Measurements from ENCODE around the gene NFS1. TPM values are rescaled to one million over a fixed set of nuclear protein-coding genes. Genes with fewer than 3 reads are reported as not detected.

The NFS1 gene
- total RNA-seq, 3 donors from 2014 or later, result 29.0 to 39.4 (median 38.4) TPM

DNA sequence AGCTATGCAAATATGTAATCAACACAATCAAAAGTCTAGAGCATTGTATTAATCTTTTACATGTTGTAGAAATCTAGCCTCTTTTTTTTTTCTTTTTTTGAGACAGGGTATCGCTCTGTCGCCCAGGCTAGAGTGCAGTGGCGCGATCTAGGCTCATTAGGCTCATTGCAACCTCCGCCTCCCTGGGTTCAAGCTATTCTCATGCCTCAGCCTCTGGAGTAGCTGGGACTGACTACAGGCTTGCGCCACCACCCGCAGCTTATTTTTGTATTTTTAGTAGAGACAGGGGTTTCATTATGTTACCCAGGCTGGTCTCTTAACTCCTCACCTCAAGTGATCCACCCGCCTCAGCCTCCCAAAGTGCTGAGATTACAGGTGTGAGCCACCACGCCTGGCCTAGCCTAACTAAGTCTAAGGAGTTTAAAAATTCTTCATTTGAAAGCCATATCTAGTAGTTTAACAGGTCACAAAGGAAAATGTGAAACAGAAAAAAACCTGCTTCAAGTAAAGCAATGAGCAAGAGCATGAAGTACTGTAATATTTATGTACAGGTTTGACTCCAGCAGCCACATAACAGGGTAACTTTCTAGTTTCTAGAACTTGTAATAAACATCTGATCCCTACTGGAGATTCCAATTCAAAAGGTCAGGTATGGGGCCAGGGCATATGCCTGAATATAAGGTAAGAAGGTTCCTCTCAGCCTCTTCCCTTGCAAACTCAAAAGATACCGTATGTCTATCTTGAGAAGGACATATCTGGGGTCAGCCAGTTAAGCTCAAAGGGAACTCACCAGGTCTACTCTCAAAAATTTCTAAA, 38.8 kb downstream of the NFS1 start:
- no peaks in the 10 kb centered on the region for H3K9me3 Mint-ChIP-seq
- H3K4me3 Mint-ChIP-seq, result peak overlapping the region; percentile 94
- no peaks in the 10 kb centered on the region for H3K27me3 Mint-ChIP-seq (ENCODE audit: low read depth)
- DNase-seq (no peak), ATAC-seq (peak; percentile 39 to 47)
- H3K4me1 Mint-ChIP-seq (ENCODE audit: low read depth), result peaks cover 67% of the 10 kb centered on the region
- H3K36me3 Mint-ChIP-seq (ENCODE audit: insufficient read depth), result peaks cover 14% of the 10 kb centered on the region

DNA sequence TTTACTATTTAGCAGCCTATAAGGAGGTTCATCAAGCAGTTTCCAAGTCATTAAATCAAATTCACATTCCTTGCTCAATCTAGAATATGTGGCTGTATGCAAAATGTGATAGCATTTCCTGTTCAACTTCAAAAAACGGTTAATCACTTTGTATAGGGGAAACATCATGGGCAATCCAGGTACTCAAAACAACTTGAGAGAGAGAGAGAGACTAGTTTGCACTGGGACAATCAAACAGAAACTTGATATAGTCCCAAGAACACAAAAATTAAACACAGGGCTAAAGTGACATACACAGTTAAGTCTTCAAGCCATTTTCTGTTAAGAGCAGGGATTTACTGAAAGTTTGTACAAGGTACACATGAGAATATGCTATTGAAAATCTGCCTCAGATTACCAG, 41.9 kb downstream of the NFS1 start:
- H3K4me1 Mint-ChIP-seq (ENCODE audit: low read depth), result peaks cover 55% of the 10 kb centered on the region
- H3K27me3 Mint-ChIP-seq (ENCODE audit: low read depth), result no peaks in the 10 kb centered on the region
- DNase-seq, result no peak
- ATAC-seq, result no peak
- H3K4me3 Mint-ChIP-seq, result peak overlapping the region; percentile 39
- no peaks in the 10 kb centered on the region for H3K9me3 Mint-ChIP-seq
- peaks cover 16% of the 10 kb centered on the region for H3K36me3 Mint-ChIP-seq (ENCODE audit: insufficient read depth)

DNA sequence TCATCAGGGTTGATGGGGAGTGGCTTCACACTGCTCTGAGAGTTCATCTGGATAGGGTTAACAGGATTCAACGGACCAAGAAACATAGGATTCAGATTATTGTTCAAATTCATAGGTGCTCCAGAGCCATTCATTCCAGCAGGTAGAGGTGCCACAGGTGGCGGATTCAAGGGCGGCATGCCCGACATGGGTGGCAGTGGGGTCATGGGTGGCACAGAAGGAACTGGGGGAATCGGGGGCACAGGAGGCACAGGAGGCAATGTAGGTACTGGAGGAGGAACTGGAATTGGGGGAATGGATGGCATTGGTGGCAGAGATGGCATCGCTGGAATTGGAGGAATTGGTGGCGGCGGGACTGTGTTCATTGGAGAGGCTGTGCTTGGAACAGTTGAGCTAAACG, 44.7 kb downstream of the NFS1 start:
- peaks cover 23% of the 10 kb centered on the region for H3K36me3 Mint-ChIP-seq (ENCODE audit: insufficient read depth)
- no peak for ATAC-seq
- no peaks in the 10 kb centered on the region for H3K27me3 Mint-ChIP-seq (ENCODE audit: low read depth)
- H3K9me3 Mint-ChIP-seq, result no peaks in the 10 kb centered on the region
- DNase-seq, result no peak
- H3K4me3 Mint-ChIP-seq, result no peak overlapping the region
- peaks cover 52% of the 10 kb centered on the region for H3K4me1 Mint-ChIP-seq (ENCODE audit: low read depth)

DNA sequence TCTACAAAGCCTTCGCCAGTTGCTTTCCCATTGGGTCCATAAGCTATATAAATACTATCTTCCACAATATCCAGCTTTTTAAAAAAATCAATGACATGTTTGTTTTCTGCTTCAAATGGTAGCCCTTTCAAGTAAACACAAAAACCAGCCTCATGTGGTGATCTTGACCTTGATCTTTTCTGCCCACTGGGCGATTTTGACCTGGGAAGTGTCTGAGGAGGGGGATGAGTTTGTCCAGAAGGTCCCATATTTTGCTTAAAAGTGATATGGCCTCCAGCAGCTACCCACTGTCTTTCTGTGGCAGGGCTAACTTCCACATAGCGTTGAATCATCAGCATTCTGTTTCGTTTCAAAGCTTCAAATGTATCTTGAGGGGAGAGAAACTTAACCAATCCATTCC, 45.3 kb downstream of the NFS1 start:
- Mint-ChIP-seq H3K4me3 (no peak overlapping the region), H3K27me3 (ENCODE audit: low read depth) (no peaks in the 10 kb centered on the region), H3K9me3 (no peaks in the 10 kb centered on the region), H3K4me1 (ENCODE audit: low read depth) (peaks cover 52% of the 10 kb centered on the region), H3K36me3 (ENCODE audit: insufficient read depth) (peaks cover 25% of the 10 kb centered on the region)
- DNase-seq (no peak), ATAC-seq (no peak)

DNA sequence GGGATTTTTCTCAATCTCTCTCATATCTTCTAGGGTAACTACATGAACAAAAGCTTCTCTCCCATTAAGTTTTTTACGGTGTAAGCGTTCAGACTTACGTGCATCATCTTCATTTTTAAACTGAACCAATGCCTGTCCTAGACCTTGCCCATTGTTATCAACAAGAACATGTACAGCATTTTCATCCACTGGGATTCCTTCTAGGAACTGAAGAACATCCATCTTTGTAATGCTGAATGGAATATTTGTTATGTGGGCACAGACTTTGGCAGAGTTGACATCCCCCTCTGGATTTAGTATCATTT, 45.8 kb downstream of the NFS1 start:
- H3K4me3 Mint-ChIP-seq, result no peak overlapping the region
- peaks cover 53% of the 10 kb centered on the region for H3K4me1 Mint-ChIP-seq (ENCODE audit: low read depth)
- no peaks in the 10 kb centered on the region for H3K9me3 Mint-ChIP-seq
- DNase-seq (no peak), ATAC-seq (no peak)
- no peaks in the 10 kb centered on the region for H3K27me3 Mint-ChIP-seq (ENCODE audit: low read depth)
- peaks cover 29% of the 10 kb centered on the region for H3K36me3 Mint-ChIP-seq (ENCODE audit: insufficient read depth)

DNA sequence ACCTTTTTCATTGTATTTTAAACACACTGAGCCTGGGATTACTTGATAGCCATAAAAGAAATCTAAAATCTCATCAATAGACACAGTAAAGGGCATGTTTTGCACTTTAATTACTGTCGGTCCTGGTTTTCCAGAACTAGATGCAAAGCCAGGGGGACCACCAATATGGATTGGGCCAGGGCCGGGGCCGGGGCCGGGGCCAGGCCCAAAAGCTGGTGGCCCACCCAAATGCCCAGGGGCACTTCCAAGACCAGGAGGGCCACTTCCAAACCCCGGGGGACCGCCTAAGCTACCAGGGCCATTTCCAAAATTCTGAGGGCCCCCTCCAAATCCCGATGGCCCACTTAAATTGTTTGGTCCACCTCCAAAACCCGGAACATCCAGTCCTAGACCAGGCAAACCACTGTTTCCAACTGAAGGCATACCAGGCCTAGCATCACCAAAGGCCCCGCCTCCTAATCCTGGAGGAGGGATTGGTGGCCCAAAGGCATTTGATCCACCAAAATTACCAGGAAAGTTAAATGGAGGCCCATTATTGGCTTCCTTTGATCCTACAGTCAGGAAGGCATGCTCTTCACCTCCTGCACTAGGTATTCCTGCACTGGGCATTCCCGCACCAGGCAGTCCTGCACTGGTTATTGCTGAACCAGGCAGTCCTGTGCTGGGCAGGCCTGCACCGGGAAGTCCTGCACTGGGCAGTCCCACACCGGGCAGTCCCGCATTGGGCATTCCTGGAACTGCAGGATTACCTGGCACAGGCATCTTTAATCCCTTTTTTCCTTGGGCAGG, 46.3 kb downstream of the NFS1 start:
- Mint-ChIP-seq H3K36me3 (ENCODE audit: insufficient read depth) (peaks cover 31% of the 10 kb centered on the region), H3K27me3 (ENCODE audit: low read depth) (no peaks in the 10 kb centered on the region), H3K9me3 (no peaks in the 10 kb centered on the region), H3K4me1 (ENCODE audit: low read depth) (peaks cover 53% of the 10 kb centered on the region), H3K4me3 (no peak overlapping the region)
- ATAC-seq (no peak), DNase-seq (no peak)

DNA sequence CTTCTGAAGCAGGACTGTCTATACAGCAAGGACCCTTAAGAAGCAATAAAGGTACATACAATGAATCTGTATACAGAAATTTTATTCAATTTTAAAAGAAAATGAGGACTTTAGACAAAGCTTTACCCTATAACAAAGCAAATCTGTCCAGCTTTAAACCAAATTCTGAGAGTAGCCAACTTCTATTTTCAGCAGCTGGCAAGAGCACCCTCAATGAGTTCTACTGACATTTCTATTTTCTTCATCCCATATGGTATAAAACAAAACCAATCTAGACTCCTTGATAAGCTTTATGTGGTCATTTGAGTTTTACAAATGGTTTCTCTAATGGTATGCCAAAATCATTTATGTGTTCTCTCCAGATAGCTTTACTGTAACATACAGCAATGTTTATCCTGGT, 47.2 kb downstream of the NFS1 start:
- H3K9me3 Mint-ChIP-seq, result no peaks in the 10 kb centered on the region
- ATAC-seq, result no peak
- no peak overlapping the region for H3K4me3 Mint-ChIP-seq
- DNase-seq, result no peak
- H3K4me1 Mint-ChIP-seq (ENCODE audit: low read depth), result peaks cover 49% of the 10 kb centered on the region
- H3K27me3 Mint-ChIP-seq (ENCODE audit: low read depth), result no peaks in the 10 kb centered on the region
- peaks cover 31% of the 10 kb centered on the region for H3K36me3 Mint-ChIP-seq (ENCODE audit: insufficient read depth)

DNA sequence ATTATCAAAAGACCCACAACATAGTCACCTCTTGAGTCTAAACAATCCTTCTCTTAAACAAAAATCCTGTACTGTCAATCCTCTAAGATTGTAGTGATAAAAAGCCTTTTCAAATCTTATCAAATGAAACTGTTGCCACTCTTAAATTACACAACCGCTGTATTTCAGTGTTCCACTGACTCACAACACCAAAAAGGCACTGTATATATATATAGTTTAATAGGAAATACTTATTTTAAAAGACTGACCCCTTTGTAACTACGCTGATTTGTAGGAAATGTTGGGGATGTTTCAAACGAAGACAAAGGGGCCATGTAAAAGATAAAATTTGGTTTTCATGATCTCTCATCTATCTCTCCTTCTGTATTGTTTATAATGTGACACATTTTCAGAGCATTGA, 48.5 kb downstream of the NFS1 start:
- H3K4me1 Mint-ChIP-seq (ENCODE audit: low read depth), result peaks cover 52% of the 10 kb centered on the region
- ATAC-seq, result peak in 1 of 2 donors; percentile 24
- H3K4me3 Mint-ChIP-seq, result no peak overlapping the region
- no peaks in the 10 kb centered on the region for H3K9me3 Mint-ChIP-seq
- no peak for DNase-seq
- no peaks in the 10 kb centered on the region for H3K27me3 Mint-ChIP-seq (ENCODE audit: low read depth)
- peaks cover 30% of the 10 kb centered on the region for H3K36me3 Mint-ChIP-seq (ENCODE audit: insufficient read depth)

DNA sequence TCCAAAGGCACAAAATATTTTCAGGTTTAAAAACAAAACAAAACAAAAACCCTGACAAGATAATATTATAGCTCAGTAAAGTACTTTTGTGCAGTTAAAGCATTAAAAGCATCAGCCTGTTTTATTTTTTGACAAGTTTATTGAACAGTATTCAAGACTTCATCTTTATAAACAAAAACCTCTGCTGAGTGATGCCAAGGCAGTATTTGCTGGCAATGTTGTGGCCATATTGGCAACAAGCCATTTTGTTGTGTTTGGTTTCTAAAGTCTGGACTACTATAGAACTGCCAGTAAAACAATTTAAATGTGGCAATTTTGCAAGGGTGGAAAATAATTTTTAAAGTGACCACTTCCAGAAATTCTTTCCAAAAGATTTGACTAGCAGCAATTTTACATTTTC, 50.3 kb downstream of the NFS1 start:
- Mint-ChIP-seq H3K4me1 (ENCODE audit: low read depth) (peaks cover 68% of the 10 kb centered on the region), H3K9me3 (no peaks in the 10 kb centered on the region), H3K36me3 (ENCODE audit: insufficient read depth) (peaks cover 30% of the 10 kb centered on the region), H3K4me3 (no peak overlapping the region), H3K27me3 (ENCODE audit: low read depth) (no peaks in the 10 kb centered on the region)
- DNase-seq (no peak), ATAC-seq (no peak)

DNA sequence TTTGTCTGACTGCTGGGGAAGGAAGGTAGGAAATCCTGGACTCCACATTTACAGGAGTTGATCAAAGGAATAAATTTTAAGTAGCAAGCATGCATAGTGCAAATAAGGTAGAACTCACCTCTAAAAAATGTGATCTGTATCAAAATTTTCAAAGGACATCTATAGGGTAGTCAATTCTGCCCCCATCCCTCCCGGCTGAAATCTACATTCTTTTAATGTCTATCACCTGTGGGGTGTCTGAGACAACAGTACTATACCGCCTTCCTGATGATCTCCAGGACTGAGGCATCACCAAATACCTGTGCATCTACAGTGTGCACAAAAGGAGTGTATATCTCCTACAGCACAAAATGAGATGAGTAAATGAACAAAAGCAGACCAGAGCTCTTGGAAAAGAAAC, 54.3 kb downstream of the NFS1 start:
- DNase-seq, result no peak
- Mint-ChIP-seq H3K27me3 (ENCODE audit: low read depth) (no peaks in the 10 kb centered on the region), H3K4me3 (no peak overlapping the region), H3K36me3 (ENCODE audit: insufficient read depth) (peaks cover 15% of the 10 kb centered on the region), H3K4me1 (ENCODE audit: low read depth) (peaks cover 84% of the 10 kb centered on the region), H3K9me3 (no peaks in the 10 kb centered on the region)
- ATAC-seq, result no peak

DNA sequence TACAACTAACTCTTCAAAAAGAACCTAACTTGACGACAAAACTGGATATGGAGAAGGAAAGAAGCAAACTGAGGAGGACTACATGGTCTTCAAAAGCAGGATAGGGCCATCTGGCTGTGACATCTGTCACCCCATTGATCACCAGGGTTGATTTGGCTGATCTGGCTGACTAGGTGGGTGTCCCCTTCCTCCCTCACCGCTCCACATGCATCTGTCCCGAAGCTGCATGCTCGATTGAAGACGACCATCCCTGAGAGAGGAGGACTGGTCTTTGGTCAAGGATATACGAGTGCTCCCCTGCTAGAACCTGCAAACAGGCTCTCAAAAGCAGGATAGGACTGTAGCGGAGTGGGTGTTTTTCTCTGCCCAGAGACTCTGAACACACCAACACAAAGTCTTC, 56.1 kb downstream of the NFS1 start:
- Mint-ChIP-seq H3K9me3 (no peaks in the 10 kb centered on the region), H3K27me3 (ENCODE audit: low read depth) (no peaks in the 10 kb centered on the region), H3K4me1 (ENCODE audit: low read depth) (peaks cover 78% of the 10 kb centered on the region), H3K4me3 (no peak overlapping the region), H3K36me3 (ENCODE audit: insufficient read depth) (peaks cover 7% of the 10 kb centered on the region)
- DNase-seq, result no peak
- no peak for ATAC-seq

DNA sequence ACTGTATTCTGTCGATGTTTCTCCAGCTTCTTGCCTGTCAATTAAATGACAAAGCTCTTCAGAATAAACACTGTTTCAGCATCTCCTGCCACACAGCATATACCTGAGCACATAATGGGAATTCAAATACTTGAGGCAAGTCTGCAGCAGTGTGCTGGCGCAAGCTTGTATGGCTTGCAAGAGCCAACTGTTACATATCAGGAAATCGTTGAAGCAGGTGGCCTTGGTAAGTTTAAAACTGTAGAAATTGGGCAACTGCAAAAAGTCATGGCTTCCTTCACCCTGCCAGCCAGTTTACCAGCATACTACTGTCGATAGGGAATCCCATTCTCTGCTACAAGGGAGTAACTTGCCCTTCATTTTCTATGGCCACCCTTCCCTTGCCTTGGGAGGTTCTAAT, 57.4 kb downstream of the NFS1 start:
- Mint-ChIP-seq H3K4me3 (no peak overlapping the region), H3K36me3 (ENCODE audit: insufficient read depth) (peaks cover 2% of the 10 kb centered on the region), H3K27me3 (ENCODE audit: low read depth) (no peaks in the 10 kb centered on the region), H3K9me3 (no peaks in the 10 kb centered on the region), H3K4me1 (ENCODE audit: low read depth) (peaks cover 84% of the 10 kb centered on the region)
- DNase-seq (no peak), ATAC-seq (no peak)

DNA sequence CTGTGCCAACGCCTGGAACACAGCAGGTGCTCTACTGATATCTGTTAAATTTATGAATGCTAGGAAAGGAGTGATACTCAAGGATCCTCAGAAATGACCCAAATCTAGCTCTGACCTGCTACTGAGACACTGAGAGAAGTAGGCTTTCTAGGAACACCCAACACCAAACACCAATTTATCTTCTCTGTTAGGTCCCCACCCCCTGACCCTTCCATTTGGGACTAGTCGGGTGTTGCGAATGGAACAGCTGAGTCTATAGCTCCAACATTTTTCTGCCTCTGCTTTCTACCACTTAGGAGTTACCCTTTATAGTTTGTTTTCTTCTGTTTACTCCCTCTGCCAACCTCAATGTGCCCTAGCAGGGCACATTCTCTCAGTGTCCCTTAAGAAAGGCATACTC, 58.4 kb downstream of the NFS1 start:
- peaks cover 85% of the 10 kb centered on the region for H3K4me1 Mint-ChIP-seq (ENCODE audit: low read depth)

DNA sequence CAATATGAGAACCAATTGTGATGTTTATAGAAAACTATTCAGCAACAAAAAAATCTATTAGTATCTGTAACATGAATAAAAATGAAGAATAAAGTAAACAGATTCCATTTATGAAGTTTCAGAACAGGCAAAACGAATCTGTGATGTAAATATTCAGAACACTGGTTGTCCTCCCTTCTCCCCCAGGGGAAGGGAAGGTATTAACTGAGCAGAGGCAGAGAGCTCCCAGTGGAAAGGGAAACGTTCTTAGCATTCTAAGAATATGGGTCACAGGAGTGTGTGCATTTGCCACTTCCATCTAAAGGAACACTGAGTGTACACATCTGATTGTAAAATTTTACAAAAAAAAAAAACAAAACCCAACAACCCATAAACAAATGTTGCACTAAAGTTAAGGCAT, 60.4 kb downstream of the NFS1 start:
- peaks cover 73% of the 10 kb centered on the region for H3K4me1 Mint-ChIP-seq (ENCODE audit: low read depth)
- no peak for DNase-seq
- no peaks in the 10 kb centered on the region for H3K9me3 Mint-ChIP-seq
- H3K36me3 Mint-ChIP-seq (ENCODE audit: insufficient read depth), result peaks cover 4% of the 10 kb centered on the region
- H3K4me3 Mint-ChIP-seq, result no peak overlapping the region
- ATAC-seq, result no peak
- no peaks in the 10 kb centered on the region for H3K27me3 Mint-ChIP-seq (ENCODE audit: low read depth)

More for the DNA sequence above, 58.4 kb downstream of the NFS1 start:
- DNase-seq (no peak), ATAC-seq (no peak)
- peaks cover 2% of the 10 kb centered on the region for H3K36me3 Mint-ChIP-seq (ENCODE audit: insufficient read depth)
- H3K27me3 Mint-ChIP-seq (ENCODE audit: low read depth), result no peaks in the 10 kb centered on the region
- no peaks in the 10 kb centered on the region for H3K9me3 Mint-ChIP-seq
- H3K4me3 Mint-ChIP-seq, result no peak overlapping the region

DNA sequence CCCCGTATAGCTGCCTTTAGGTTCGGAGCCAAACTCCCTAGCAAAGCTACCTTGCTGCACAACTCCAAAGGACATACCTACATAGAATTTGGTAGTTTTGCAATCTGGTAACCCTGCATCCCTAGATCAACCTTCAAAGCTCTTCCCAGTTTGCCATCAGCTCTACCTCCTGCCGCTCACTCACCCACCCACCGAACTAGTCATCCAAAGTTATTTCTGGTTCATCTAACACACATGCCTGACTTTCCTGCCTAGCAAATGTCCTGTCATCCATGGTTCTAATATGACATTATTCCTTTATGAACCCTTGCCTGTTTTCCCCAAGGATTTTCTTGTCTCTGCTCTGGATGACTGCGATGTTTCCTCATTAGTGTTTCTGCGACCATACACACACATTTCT, 61.9 kb downstream of the NFS1 start:
- H3K4me3 Mint-ChIP-seq, result no peak overlapping the region
- DNase-seq (no peak), ATAC-seq (no peak)
- H3K27me3 Mint-ChIP-seq (ENCODE audit: low read depth), result no peaks in the 10 kb centered on the region
- H3K4me1 Mint-ChIP-seq (ENCODE audit: low read depth), result peaks cover 59% of the 10 kb centered on the region
- peaks cover 8% of the 10 kb centered on the region for H3K36me3 Mint-ChIP-seq (ENCODE audit: insufficient read depth)
- H3K9me3 Mint-ChIP-seq, result no peaks in the 10 kb centered on the region
